Measurements from ENCODE around the gene ATP8B1.
"Not testable (repeated sequence)": the region's sequence is repeated elsewhere in the genome, so short reads cannot be mapped to it uniquely, and the experiment has no call there.

The ATP8B1 gene

GRCh38 chr18:57741273-57741672 lies 61.8 kb downstream of the ATP8B1 start:
- H3K9me3 Mint-ChIP-seq = peaks cover 5% of the 10 kb centered on the region
- no peaks in the 10 kb centered on the region for H3K27me3 Mint-ChIP-seq
- H3K4me3 Mint-ChIP-seq = no peak overlapping the region
- H3K4me1 Mint-ChIP-seq = no peaks in the 10 kb centered on the region
- H3K27ac Mint-ChIP-seq = no peak overlapping the region
- H3K36me3 Mint-ChIP-seq = peaks cover 16% of the 10 kb centered on the region

GRCh38 chr18:57738078-57738477 lies 65.0 kb downstream of the ATP8B1 start:
- Mint-ChIP-seq H3K27me3 (no peaks in the 10 kb centered on the region), H3K27ac (no peak overlapping the region), H3K9me3 (peaks cover 9% of the 10 kb centered on the region), H3K4me1 (no peaks in the 10 kb centered on the region), H3K4me3 (no peak overlapping the region), H3K36me3 (peaks cover 27% of the 10 kb centered on the region)

GRCh38 chr18:57737400-57738060 lies 65.6 kb downstream of the ATP8B1 start:
- Mint-ChIP-seq H3K4me3 (no peak overlapping the region), H3K27me3 (no peaks in the 10 kb centered on the region), H3K9me3 (peaks cover 9% of the 10 kb centered on the region), H3K4me1 (no peaks in the 10 kb centered on the region), H3K27ac (no peak overlapping the region), H3K36me3 (peaks cover 30% of the 10 kb centered on the region)

- H3K36me3 Mint-ChIP-seq = peaks cover 32% of the 10 kb centered on the region
- H3K4me1 Mint-ChIP-seq, H3K27ac Mint-ChIP-seq, H3K9me3 Mint-ChIP-seq, H3K27me3 Mint-ChIP-seq, H3K4me3 Mint-ChIP-seq: not testable (repeated sequence)
Measured at GRCh38 chr18:57735042-57735441, 68.1 kb downstream of the ATP8B1 start.

- Mint-ChIP-seq H3K36me3 (peaks cover 31% of the 10 kb centered on the region), H3K27ac (no peak overlapping the region), H3K9me3 (peaks cover 5% of the 10 kb centered on the region), H3K4me1 (no peaks in the 10 kb centered on the region), H3K4me3 (no peak overlapping the region), H3K27me3 (no peaks in the 10 kb centered on the region)
Measured at GRCh38 chr18:57733861-57734260, 69.3 kb downstream of the ATP8B1 start.

GRCh38 chr18:57730146-57730545 lies 73.0 kb downstream of the ATP8B1 start:
- Mint-ChIP-seq H3K27ac (no peak overlapping the region), H3K27me3 (no peaks in the 10 kb centered on the region), H3K4me1 (no peaks in the 10 kb centered on the region), H3K9me3 (peaks cover 8% of the 10 kb centered on the region), H3K4me3 (no peak overlapping the region), H3K36me3 (peaks cover 15% of the 10 kb centered on the region)

- H3K27ac Mint-ChIP-seq = no peak overlapping the region
Measured at GRCh38 chr18:57728941-57729511, 74.1 kb downstream of the ATP8B1 start.

GRCh38 chr18:57727952-57728807 lies 74.9 kb downstream of the ATP8B1 start:
- Mint-ChIP-seq H3K4me1 (no peaks in the 10 kb centered on the region), H3K36me3 (peaks cover 13% of the 10 kb centered on the region), H3K4me3 (no peak overlapping the region), H3K9me3 (peaks cover 6% of the 10 kb centered on the region), H3K27me3 (no peaks in the 10 kb centered on the region), H3K27ac (no peak overlapping the region)

More at GRCh38 chr18:57728941-57729511, 74.1 kb downstream of the ATP8B1 start:
- peaks cover 6% of the 10 kb centered on the region for H3K9me3 Mint-ChIP-seq
- peaks cover 13% of the 10 kb centered on the region for H3K36me3 Mint-ChIP-seq
- no peaks in the 10 kb centered on the region for H3K27me3 Mint-ChIP-seq
- no peak overlapping the region for H3K4me3 Mint-ChIP-seq
- H3K4me1 Mint-ChIP-seq = no peaks in the 10 kb centered on the region

- not testable (repeated sequence) for H3K4me3 Mint-ChIP-seq, H3K36me3 Mint-ChIP-seq, H3K4me1 Mint-ChIP-seq, H3K27ac Mint-ChIP-seq, H3K27me3 Mint-ChIP-seq
- peaks cover 29% of the 10 kb centered on the region for H3K9me3 Mint-ChIP-seq
Measured at GRCh38 chr18:57719211-57719935, 83.7 kb downstream of the ATP8B1 start.

- Mint-ChIP-seq H3K4me1 (no peaks in the 10 kb centered on the region), H3K27ac (no peak overlapping the region), H3K4me3 (no peak overlapping the region), H3K36me3 (peaks cover 11% of the 10 kb centered on the region), H3K9me3 (peaks cover 29% of the 10 kb centered on the region), H3K27me3 (no peaks in the 10 kb centered on the region)
Measured at GRCh38 chr18:57716549-57716948, 86.6 kb downstream of the ATP8B1 start.

GRCh38 chr18:57715671-57716070 lies 87.4 kb downstream of the ATP8B1 start:
- no peak overlapping the region for H3K4me3 Mint-ChIP-seq
- no peaks in the 10 kb centered on the region for H3K27me3 Mint-ChIP-seq
- H3K36me3 Mint-ChIP-seq = peaks cover 11% of the 10 kb centered on the region
- no peak overlapping the region for H3K27ac Mint-ChIP-seq
- no peaks in the 10 kb centered on the region for H3K4me1 Mint-ChIP-seq
- peaks cover 29% of the 10 kb centered on the region for H3K9me3 Mint-ChIP-seq

GRCh38 chr18:57715073-57715472 lies 88.0 kb downstream of the ATP8B1 start:
- H3K27me3 Mint-ChIP-seq = no peaks in the 10 kb centered on the region
- no peaks in the 10 kb centered on the region for H3K4me1 Mint-ChIP-seq
- H3K9me3 Mint-ChIP-seq = peaks cover 33% of the 10 kb centered on the region
- H3K36me3 Mint-ChIP-seq = peaks cover 14% of the 10 kb centered on the region
- H3K4me3 Mint-ChIP-seq = no peak overlapping the region
- H3K27ac Mint-ChIP-seq = no peak overlapping the region

GRCh38 chr18:57710226-57710625 lies 92.9 kb downstream of the ATP8B1 start:
- H3K36me3 Mint-ChIP-seq = peaks cover 22% of the 10 kb centered on the region
- H3K4me1 Mint-ChIP-seq = no peaks in the 10 kb centered on the region
- H3K27me3 Mint-ChIP-seq = no peaks in the 10 kb centered on the region
- peaks cover 23% of the 10 kb centered on the region for H3K9me3 Mint-ChIP-seq
- H3K27ac Mint-ChIP-seq = no peak overlapping the region
- no peak overlapping the region for H3K4me3 Mint-ChIP-seq

- Mint-ChIP-seq H3K27ac (no peak overlapping the region), H3K4me3 (no peak overlapping the region), H3K4me1 (no peaks in the 10 kb centered on the region)
Measured at GRCh38 chr18:57709335-57709734, 93.8 kb downstream of the ATP8B1 start.

GRCh38 chr18:57708288-57708687 lies 94.8 kb downstream of the ATP8B1 start:
- peaks cover 15% of the 10 kb centered on the region for H3K9me3 Mint-ChIP-seq
- H3K27ac Mint-ChIP-seq = no peak overlapping the region
- H3K4me1 Mint-ChIP-seq = no peaks in the 10 kb centered on the region
- H3K4me3 Mint-ChIP-seq = no peak overlapping the region
- H3K27me3 Mint-ChIP-seq = no peaks in the 10 kb centered on the region
- peaks cover 20% of the 10 kb centered on the region for H3K36me3 Mint-ChIP-seq

More at GRCh38 chr18:57709335-57709734, 93.8 kb downstream of the ATP8B1 start:
- Mint-ChIP-seq H3K36me3 (peaks cover 22% of the 10 kb centered on the region), H3K9me3 (peaks cover 15% of the 10 kb centered on the region), H3K27me3 (no peaks in the 10 kb centered on the region)
